NT2/D1 (cell line): Measurements from ENCODE around the gene SPDYE17.
"Not testable (repeated sequence)": the region's sequence is repeated elsewhere in the genome, so short reads cannot be mapped to it uniquely, and the experiment has no call there.

ENCODE experiments used
- SUZ12 ChIP-seq: IDR thresholded peaks from 2 replicates; pipeline ENCODE4 v1.6.1; 2011; ENCODE audit not compliant: insufficient read length, insufficient read depth; ENCODE audit errors: extremely low read depth
- YY1 ChIP-seq: IDR thresholded peaks from 2 replicates; pipeline ENCODE4 v1.6.1; 2011; ENCODE audit not compliant: insufficient read length, insufficient read depth

- not testable (repeated sequence) for TF ChIP-seq SUZ12, YY1
Observed at GRCh38 chr7:76982501-76982900, 49.7 kb downstream of the SPDYE17 start.
